ENCODE measurements around the gene ZNF613.
"Not testable (repeated sequence)": the region's sequence is repeated elsewhere in the genome, so short reads cannot be mapped to it uniquely, and the experiment has no call there.

ZNF613 gene

DNA sequence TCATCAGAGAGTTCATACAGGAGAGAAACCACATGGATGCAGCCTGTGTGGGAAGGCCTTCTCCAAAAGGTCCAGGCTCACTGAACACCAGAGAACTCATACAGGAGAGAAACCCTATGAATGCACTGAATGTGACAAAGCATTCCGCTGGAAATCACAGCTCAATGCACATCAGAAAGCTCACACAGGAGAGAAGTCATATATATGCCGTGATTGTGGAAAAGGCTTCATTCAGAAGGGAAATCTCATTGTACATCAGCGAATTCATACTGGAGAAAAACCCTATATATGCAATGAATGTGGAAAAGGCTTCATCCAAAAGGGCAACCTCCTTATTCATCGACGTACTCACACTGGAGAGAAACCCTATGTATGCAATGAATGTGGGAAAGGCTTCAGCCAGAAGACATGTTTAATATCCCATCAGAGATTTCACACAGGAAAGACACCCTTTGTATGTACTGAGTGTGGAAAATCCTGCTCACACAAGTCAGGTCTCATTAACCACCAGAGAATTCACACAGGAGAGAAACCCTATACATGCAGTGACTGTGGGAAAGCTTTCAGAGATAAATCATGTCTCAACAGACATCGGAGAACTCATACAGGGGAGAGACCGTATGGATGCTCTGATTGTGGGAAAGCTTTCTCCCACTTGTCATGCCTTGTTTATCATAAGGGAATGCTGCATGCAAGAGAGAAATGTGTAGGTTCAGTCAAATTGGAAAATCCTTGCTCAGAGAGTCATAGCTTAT is 17.7 kb downstream of the ZNF613 start:
- DNase-seq (ENCODE audit: low read depth in 2 of 2), result no peak

DNA sequence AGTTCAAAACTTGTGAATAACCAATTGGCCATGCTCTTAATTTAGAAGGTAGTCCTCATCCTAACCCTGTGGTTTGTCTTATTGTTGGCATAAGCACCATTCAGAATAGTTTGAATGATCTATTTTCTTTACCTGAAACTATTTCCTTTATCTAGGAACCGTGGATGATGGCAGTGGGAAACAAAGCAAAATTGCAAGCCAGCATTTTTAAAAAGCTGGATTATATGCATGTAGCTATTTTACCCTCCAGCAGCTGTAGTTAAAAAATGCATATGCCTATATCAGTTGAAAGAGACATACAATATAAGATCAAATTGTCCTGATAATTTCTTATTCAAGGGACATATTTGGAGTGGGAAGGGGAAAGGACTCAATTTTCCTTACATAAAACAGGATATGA is 19.3 kb downstream of the ZNF613 start:
- DNase-seq (ENCODE audit: low read depth in 2 of 2), result no peak

DNA sequence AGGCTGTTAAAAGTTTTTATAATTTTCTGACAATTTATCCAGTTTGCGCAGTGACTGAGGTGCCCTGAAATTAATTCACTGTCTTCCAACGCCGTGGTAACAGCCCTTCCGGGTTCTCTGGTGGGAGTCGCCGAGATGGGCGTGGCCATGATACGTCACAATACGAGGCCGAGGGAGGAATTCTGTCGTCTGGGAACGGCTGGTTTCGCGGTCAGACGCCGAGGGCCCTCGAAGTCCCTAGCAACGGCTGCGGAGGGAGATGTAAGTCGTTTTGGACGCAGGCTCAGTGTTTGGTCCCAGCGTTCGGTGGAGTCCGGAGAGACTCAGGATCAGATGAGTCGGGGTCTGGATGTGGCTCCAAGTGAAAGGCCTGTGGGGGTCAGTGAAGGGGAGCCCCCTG is 21.7 kb downstream of the ZNF613 start:
- DNase-seq (ENCODE audit: low read depth in 2 of 2), result no peak

DNA sequence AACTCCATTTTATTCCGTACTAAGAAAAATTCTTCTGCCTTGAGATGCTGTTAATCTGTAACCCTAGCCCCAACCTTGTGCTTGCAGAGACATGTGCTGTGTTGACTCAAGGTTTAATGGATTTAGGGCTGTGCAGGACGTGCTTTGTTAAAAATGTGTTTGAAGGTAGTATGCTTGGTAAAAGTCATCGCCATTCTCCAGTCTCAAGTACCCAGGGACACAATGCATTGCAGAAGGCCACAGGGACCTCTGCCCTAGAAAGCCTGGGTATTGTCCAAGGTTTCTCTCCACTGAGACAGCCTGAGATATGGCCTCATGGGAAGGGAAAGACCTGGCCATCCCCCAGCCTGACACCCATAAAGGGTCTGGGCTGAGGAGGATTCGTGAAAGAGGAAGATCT is 30.6 kb downstream of the ZNF613 start:
- DNase-seq (ENCODE audit: low read depth in 2 of 2), result not testable (repeated sequence)

DNA sequence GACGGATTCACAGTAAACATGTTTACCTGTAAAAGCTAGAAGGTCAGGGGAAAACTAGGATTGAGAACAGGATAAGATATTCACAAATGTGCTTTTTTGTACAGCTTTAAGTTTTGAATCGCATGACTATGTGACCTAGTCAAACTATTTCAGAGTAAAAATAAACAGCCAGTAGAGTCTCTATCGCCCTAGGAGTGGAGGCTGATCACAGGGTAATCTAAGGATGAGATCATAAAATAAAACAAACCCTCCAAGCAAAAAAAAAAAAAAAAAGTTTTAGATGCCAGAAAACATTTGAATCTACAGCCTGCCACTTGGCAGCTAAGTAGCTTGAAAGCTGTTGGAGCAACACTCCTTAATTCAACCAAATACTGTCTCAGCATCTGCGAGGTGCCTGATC is 32.5 kb downstream of the ZNF613 start:
- no peak for DNase-seq (ENCODE audit: low read depth in 2 of 2)

DNA sequence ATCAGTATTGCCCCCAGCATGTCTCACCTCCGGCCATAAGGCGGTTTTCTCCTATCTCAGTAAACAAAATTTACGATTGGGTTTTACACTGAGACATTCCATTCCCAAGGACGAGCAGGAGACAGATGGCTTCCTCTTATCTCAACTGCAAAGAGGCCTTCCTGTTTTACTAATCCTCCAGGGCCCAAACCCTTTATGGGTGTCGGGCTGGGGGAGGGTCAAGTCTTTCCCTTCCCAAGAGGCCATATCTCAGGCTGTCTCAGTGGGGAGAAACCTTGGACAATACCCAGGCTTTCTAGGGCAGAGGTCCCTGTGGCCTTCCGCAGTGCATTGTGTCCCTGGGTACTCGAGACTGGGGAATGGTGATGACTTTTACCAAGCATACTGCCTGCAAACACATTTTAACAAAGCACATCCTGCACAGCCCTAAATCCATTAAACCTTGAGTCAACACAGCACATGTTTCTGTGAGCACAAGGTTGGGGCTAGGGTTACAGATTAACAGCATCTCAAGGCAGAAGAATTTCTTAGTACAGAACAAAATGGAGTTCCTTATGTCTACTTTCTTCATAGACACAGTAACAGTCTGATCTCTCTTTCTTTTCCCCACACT is 33.5 kb downstream of the ZNF613 start:
- DNase-seq (ENCODE audit: low read depth in 2 of 2), result not testable (repeated sequence)

DNA sequence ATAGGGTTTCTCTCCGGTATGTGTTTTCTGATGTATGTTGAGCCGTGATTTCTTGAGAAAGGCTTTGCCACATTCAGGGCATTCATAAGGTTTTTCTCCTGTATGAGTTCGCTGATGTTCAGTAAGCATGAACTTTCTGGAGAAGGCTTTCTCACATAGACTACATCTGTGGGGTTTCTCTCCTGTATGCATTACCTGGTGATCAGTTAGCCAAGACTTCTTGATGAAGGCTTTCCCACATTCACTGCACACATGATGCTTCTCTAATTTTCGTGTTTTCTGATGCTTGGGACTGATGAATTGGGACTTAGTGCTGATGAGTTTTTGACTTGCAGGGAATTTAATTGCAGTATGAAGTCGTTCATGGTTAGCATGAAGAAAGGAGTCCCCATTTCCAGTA is 38.3 kb downstream of the ZNF613 start:
- no peak for DNase-seq (ENCODE audit: low read depth in 2 of 2)

DNA sequence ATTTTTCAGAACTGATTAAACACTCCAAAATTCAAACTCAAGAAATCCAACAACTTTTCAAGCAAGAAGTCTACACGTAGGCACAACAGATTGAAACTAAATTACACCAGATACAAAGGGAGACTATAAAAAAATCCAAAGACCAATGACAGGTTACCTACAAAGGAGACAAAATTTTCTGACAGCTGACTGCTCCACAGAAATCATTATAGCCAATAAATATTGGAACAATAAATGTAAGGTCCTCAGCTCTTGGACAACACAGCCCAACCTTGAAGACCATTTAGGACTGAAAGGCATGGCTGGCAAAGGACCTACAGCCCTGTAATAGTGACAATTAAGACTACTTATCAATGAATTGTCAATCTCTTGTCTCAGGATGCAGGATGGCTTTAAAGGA is 43.4 kb downstream of the ZNF613 start:
- DNase-seq (ENCODE audit: low read depth in 2 of 2), result no peak

DNA sequence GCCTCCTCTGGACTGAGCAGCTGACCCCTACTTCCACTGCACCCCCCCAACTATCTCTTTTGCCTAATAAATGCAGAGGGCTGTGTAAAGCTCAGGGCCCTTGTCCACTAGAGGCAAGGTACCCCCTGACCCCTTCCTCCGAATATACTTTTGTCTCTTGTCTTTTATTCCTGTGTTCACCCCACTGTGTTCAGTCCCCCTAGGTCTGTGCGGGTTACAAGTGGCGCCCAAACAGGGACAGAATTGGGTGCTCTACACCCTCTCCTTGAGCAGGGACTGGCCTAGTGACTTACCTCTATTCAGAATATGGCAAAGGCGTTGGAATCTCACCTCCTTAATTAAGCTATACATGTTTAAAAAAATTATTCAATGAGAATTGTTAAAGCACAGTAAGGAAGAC is 44.4 kb downstream of the ZNF613 start:
- peak in 1 of 2 experiments; percentile 13 for DNase-seq (ENCODE audit: low read depth in 2 of 2)

DNA sequence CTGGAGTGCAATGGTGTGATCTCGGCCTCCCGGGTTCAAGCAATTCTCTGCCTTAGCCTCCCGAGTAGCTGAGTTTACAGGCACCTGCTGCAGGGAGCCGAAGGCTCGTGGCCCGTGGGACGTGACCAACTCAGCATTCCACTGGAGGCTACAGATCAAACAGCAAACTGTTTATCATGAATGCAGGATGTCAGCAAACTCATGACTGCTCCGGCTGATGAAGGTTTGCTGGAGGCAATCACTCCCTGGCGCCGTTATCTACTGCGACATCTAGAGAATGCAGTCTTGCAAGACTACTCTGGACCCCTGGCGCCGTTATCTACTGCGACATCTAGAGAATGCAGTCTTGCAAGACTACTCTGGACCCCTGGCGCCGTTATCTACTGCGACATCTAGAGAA is 48.5 kb downstream of the ZNF613 start:
- DNase-seq (ENCODE audit: low read depth in 2 of 2), result not testable (repeated sequence)

DNA sequence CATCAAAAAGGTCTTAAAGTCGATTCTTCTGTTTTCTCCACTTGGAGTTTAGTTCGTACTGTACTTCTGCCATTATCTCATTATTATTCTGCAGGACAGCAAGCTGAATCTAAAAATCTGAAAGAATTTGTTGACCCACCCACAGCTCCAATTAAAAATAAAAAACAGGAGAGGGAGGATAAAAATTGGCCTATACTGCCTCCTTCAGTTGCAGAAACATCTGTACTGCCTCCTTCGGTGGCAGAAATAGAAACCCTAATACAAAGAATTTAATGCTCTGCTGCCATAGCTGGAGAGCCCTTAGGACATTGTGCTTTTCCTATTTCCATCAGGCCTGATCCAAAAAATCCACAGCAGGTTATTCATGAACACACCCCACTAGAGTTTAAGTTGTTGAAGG is 49.6 kb downstream of the ZNF613 start:
- no peak for DNase-seq (ENCODE audit: low read depth in 2 of 2)

DNA sequence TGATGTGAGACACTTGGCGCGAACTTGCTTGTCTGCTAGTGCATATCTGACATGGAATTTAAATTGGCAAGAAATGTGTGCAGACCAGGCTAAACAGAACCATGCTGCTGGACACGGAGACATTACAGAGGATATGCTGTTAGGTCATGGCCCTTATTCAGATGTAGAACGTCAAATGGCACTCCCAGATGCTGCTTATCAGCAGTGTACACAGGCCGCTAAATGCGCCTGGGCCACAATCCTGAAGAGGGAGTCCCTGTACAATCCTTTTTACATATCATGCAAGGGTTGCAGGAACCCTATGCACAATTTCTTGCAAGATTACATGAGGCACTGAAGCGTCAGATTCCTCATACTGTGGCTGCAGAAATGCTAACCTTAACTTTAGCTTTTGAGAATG is 50.1 kb downstream of the ZNF613 start:
- no peak for DNase-seq (ENCODE audit: low read depth in 2 of 2)

DNA sequence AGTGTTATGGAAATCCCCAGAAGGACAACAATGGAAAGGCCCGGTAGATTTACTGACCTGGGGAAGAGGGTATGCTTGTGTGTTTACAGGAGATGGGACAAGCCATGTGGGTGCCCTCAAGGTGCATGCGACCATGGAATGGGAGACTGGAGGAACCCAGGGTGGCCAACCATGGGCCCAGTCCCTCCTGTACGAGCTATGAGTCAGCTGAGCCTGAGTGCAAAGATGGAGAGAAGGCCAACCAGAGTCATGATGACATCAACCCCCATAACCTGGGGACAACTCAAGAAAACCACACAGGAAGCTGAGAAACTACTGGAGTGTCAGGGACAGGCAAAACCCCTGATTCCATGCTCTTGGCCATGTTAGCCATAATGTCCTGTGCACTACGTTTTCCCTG is 51.6 kb downstream of the ZNF613 start:
- DNase-seq (ENCODE audit: low read depth in 2 of 2), result no peak

DNA sequence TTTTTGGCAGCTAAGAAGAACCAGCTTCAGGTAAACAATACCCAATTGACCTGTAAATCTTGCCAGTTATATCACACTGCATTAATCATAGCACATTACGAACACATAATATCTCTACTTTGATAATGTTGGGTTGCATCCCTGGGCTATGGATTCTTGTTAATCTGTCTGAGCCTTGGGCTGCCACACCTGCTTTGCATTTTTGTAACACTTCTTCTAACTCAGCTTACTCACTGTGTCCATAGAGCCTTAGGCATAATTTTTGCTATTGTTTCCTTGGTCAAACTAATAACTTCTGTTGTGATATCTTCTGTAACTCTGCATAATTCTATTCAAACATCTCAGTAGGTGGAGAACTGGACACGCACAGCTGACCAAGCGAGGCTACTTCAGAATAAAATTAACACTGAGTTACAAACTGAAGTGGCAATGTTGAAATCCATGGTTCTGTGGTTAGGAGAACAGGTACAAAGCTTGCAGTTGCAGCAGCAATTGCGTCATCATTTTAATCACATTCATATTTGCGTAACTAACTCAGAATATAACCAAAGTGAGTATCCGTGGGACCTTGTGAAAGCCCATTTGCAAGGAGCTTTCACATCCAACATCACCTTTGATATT is 53.0 kb downstream of the ZNF613 start:
- no peak for DNase-seq (ENCODE audit: low read depth in 2 of 2)

DNA sequence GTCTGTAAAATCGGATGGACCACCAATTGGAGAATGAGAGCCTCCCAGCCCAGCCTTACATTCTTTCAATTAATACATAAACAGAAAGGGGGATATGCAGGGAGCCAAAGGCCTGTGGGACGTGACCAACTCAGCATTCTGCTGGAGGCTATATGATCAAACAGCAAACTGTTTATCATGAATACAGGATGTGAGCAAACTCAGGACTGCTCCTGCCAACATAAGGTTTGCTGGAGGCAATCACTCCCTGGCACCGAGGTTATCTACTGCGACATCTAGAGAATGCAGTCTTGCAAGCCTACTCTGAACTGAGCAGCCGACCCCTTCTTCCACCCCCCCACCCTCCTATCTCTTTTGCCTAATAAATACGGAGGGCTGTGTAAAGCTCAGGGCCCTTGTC is 53.7 kb downstream of the ZNF613 start:
- DNase-seq (ENCODE audit: low read depth in 2 of 2), result not testable (repeated sequence)

DNA sequence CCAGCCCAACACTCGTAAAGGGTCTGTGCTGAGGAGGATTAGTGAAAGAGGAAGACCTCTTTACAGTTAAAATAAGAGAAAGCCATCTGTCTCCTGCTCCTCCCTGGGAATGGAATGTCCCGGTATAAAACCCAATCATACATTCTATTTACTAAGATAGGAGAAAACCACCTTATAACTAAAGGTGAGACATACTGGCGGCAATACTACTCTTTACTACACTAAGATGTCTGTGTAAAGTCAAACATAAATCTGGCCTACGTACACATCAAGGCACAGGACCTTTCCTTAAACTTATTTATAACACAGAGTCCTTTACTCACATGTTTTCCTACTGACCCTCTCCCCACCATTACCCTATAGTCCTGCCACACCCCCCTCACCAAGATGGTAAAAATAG is 56.1 kb downstream of the ZNF613 start:
- no peak for DNase-seq (ENCODE audit: low read depth in 2 of 2)

DNA sequence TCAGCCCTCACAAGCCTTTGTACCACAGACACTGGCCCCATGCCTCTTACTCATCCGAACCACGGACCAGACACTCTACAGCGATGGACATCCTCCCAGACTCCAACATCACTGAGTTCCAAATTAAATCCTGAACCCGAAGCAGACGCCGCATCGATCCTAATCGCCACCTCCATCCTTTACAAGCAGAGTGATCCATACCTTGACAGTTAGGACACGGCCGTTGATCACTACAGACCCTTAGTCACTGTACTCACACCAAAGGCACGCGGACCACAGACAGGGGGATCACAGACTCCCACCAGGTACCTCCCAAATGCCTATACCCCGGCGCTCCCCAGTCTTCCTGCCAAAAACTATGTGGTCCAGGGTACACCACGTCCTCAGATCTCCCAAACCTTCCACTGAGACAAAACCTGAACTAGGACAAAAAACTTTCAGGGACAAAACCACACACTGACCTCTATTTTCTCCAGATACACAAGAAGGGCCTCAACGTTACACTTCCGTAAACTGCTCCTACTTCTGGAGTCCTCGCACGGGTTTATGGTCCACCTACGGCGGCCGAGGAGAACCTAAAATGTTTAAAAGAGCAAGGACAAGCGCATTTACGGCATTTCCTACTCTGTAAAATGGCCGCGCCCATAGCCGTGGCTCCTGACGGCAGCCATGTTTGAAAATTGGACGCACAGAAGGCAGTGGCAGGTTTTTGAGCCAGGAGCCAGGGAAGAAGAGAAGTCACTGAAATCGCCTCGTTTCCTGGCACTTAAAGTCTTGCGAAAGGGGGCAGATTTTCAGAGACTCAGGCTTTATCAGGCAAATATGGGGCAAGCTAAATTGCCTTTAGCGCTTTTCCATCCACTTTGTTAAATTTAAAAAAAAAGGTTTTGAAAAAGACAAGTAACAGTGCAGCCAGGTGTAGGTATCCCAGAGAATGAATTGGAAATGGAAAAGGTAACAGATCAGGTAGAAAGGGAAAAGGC is 59.3 kb downstream of the ZNF613 start, which contains the start of gene ZNF350:
Gene ZNF350 (minus strand): TSS at position 532 of the 983 bp plus-strand sequence. CDS start 12,480 bp downstream, outside the sequence.
- peak; percentile 86 to 87 for DNase-seq (ENCODE audit: low read depth in 2 of 2)

DNA sequence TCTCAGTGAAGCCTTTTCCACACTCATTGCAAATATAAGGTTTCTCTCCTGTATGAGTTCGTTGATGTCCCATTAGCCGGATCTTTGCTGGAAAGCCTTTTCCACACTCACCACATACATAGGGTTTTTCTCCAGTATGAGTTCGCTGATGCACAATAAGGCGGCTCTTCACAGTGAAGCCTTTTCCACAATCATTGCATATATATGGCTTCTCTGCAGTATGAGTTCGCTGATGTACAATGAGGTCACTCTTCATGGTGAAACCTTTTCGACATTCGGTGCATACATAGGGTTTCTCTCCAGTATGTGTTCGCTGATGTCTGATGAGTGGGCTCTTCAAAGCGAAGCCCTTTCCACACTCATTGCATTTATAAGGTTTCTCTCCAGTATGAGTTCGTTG is 66.2 kb downstream of the ZNF613 start:
- DNase-seq (ENCODE audit: low read depth in 2 of 2), result no peak

DNA sequence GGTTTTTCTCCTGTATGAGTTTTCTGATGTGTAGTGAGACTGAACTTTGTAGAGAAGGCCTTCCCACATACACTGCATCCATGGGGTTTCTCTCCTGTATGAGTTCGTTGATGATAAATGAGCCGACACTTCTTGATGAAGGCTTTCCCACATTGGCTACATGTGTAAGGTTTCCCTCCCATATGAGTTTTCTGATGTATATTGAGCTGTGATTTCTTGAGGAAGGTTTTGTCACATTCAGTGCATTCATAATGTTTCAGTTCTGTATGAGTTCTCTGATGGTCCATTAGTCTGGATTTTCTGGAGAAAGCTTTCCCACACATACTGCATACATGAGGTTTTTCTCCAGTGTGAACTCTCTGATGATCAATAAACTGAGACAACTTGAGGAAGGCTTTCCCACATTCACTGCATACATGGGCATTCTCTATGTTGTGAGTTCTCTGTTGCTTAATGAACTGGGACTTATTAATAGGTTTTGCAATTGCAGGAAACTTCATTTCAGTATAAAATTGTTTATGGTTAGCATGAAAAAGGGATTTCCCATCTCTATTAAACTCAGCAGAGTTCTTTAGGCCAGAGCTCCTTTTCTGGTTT is 66.9 kb downstream of the ZNF613 start:
- no peak for DNase-seq (ENCODE audit: low read depth in 2 of 2)

Measured in fibroblast of skin of left quadriceps (primary cell).